Measurements from ENCODE around the gene SLC22A7. TPM values are rescaled to one million over a fixed set of nuclear protein-coding genes. Genes with fewer than 3 reads are reported as not detected.

SLC22A7 gene
- total and polyA plus RNA-seq, 2 experiments from 2014 or later, result 0.31 TPM; not detected in 1

- Histone ChIP-seq H3K36me3 (ENCODE audit: insufficient read depth) (no peaks in the 10 kb centered on the region), H3K27ac (ENCODE audit: low read depth) (no peak overlapping the region), H2AFZ (no peak overlapping the region; the same call in 1 of the 2 replicates), H3F3A (replicated peaks; ENCODE audit: low read depth) (no peaks in the 10 kb centered on the region), H3K4me3 (no peak overlapping the region), H4K20me1 (replicated peaks; ENCODE audit: insufficient read depth) (no peaks in the 10 kb centered on the region), H3K4me2 (no peak overlapping the region), H3K27me3 (ENCODE audit: insufficient read depth) (peaks cover 7% of the 10 kb centered on the region), H3K9me2 (ENCODE audit: insufficient read depth) (peaks cover 4% of the 10 kb centered on the region; the same call in 1 of the 2 replicates), H3K4me1 (ENCODE audit: insufficient read depth) (no peaks in the 10 kb centered on the region; the same call in 1 of the 2 replicates), H3K79me2 (replicated peaks; ENCODE audit: insufficient read depth) (no peaks in the 10 kb centered on the region)
- no peak for ATAC-seq
- Mint-ChIP-seq H3K4me1 (peaks cover 12% of the 10 kb centered on the region), H3K27me3 (ENCODE audit: insufficient read depth, low read depth, poor library complexity) (peaks cover 14% of the 10 kb centered on the region), H3K4me3 (no peak overlapping the region), H3K27ac (no peak overlapping the region), H3K36me3 (ENCODE audit: low read depth) (no peaks in the 10 kb centered on the region), H3K9me3 (no peaks in the 10 kb centered on the region)
- TF ChIP-seq POLR2AphosphoS5 (IDR thresholded peaks at IDR 0.05; ENCODE audit: low read depth), result no peak
- no peak for TF ChIP-seq REST (IDR thresholded peaks at IDR 0.05; ENCODE audit: unreplicated experiment)
- TF ChIP-seq EZH2 (IDR thresholded peaks at IDR 0.05; ENCODE audit: low read depth, unreplicated experiment), result no peak
- TF ChIP-seq ETS1 (IDR thresholded peaks at IDR 0.05), result no peak
- DNase-seq (ENCODE audit: low spot score), result no peak
These were observed 7.1 kb upstream of the SLC22A7 start for GRCh38 chr6:43290905-43291355.

GRCh38 chr6:43291708-43292107 lies 6.4 kb upstream of the SLC22A7 start:
- H3K9me3 Mint-ChIP-seq, result no peaks in the 10 kb centered on the region
- Histone ChIP-seq H4K20me1 (replicated peaks; ENCODE audit: insufficient read depth) (no peaks in the 10 kb centered on the region), H3K4me2 (no peak overlapping the region), H2AFZ (no peak overlapping the region), H3K79me2 (replicated peaks; ENCODE audit: insufficient read depth) (no peaks in the 10 kb centered on the region), H3K4me3 (no peak overlapping the region), H3K36me3 (ENCODE audit: insufficient read depth) (no peaks in the 10 kb centered on the region), H3K9me2 (ENCODE audit: insufficient read depth) (peaks cover 7% of the 10 kb centered on the region; the same call in 1 of the 2 replicates), H3K27ac (ENCODE audit: low read depth) (no peak overlapping the region), H3K27me3 (ENCODE audit: insufficient read depth) (no peaks in the 10 kb centered on the region), H3K4me1 (ENCODE audit: insufficient read depth) (no peaks in the 10 kb centered on the region; the same call in 1 of the 2 replicates), H3F3A (replicated peaks; ENCODE audit: low read depth) (no peaks in the 10 kb centered on the region)
- ATAC-seq (no peak), DNase-seq (ENCODE audit: low spot score) (no peak)
- H3K27me3 Mint-ChIP-seq (ENCODE audit: insufficient read depth, low read depth, poor library complexity), result peaks cover 8% of the 10 kb centered on the region
- peaks cover 12% of the 10 kb centered on the region for H3K4me1 Mint-ChIP-seq
- H3K27ac Mint-ChIP-seq, result no peak overlapping the region
- H3K4me3 Mint-ChIP-seq, result no peak overlapping the region
- no peaks in the 10 kb centered on the region for H3K36me3 Mint-ChIP-seq (ENCODE audit: low read depth)
- TF ChIP-seq ZNF114 (CRISPR knock-in tag; IDR thresholded peaks at IDR 0.05) (no peak), EZH2 (IDR thresholded peaks at IDR 0.05; ENCODE audit: low read depth, unreplicated experiment) (no peak), STAT1 (IDR thresholded peaks at IDR 0.05; ENCODE audit: unreplicated experiment) (no peak), POLR2AphosphoS5 (IDR thresholded peaks at IDR 0.05; ENCODE audit: low read depth) (no peak), ETS1 (IDR thresholded peaks at IDR 0.05) (no peak), CTCF (conservative IDR thresholded peaks at IDR 0.05; ENCODE audit: low read depth in 2 of 2) (no peak), EZH2phosphoT487 (IDR thresholded peaks at IDR 0.05; ENCODE audit: unreplicated experiment) (no peak)
